ENCODE measurements around the gene UCP3.

The UCP3 gene

GRCh38 chr11:73976451-73977151, 32.3 kb downstream of the UCP3 start:
- no peak for DNase-seq

- DNase-seq: no peak
Measured at GRCh38 chr11:73975479-73975757, 33.5 kb downstream of the UCP3 start.

- DNase-seq: no peak
Measured at GRCh38 chr11:73974604-73975478, 34.0 kb downstream of the UCP3 start.

- no peak for DNase-seq
Measured at GRCh38 chr11:73972620-73973449, 36.0 kb downstream of the UCP3 start.

GRCh38 chr11:73972187-73972586, 36.7 kb downstream of the UCP3 start:
- DNase-seq: no peak

GRCh38 chr11:73971175-73971719, 37.6 kb downstream of the UCP3 start:
- no peak for DNase-seq

- no peak for DNase-seq
Measured at GRCh38 chr11:73969991-73970800, 38.7 kb downstream of the UCP3 start.

- DNase-seq: no peak
Measured at GRCh38 chr11:73969091-73969490, 39.8 kb downstream of the UCP3 start.

GRCh38 chr11:73968356-73968966, 40.4 kb downstream of the UCP3 start:
- no peak for DNase-seq

GRCh38 chr11:73965764-73966121, 43.1 kb downstream of the UCP3 start:
- DNase-seq: no peak

- DNase-seq: no peak
Measured at GRCh38 chr11:73965076-73965763, 43.7 kb downstream of the UCP3 start.

- DNase-seq: no peak
Measured at GRCh38 chr11:73963861-73964260, 45.0 kb downstream of the UCP3 start.

- DNase-seq: no peak
Measured at GRCh38 chr11:73962101-73962705, 46.7 kb downstream of the UCP3 start.

GRCh38 chr11:73961321-73961720, 47.6 kb downstream of the UCP3 start:
- DNase-seq: no peak

- no peak for DNase-seq
Measured at GRCh38 chr11:73958521-73959141, 50.3 kb downstream of the UCP3 start.

- no peak for DNase-seq
Measured at GRCh38 chr11:73957654-73958361, 51.1 kb downstream of the UCP3 start.

GRCh38 chr11:73956876-73957653, 51.8 kb downstream of the UCP3 start:
- DNase-seq: no peak

GRCh38 chr11:73951797-73952196, 57.1 kb downstream of the UCP3 start:
- no peak for DNase-seq
